HG02981 (cell line): ENCODE data around the gene COL12A1.
A peak's percentile ranks its signal among the peaks of the same experiment; 100 is the strongest.

Experiments
- ATAC-seq: cut with Tn5 transposase; IDR thresholded peaks from one replicate; pipeline ENCODE4 v1.9.1; 2021; ENCODE audit warnings: mild to moderate bottlenecking, moderate library complexity; ENCODE audit not compliant: unreplicated experiment

The COL12A1 gene

DNA sequence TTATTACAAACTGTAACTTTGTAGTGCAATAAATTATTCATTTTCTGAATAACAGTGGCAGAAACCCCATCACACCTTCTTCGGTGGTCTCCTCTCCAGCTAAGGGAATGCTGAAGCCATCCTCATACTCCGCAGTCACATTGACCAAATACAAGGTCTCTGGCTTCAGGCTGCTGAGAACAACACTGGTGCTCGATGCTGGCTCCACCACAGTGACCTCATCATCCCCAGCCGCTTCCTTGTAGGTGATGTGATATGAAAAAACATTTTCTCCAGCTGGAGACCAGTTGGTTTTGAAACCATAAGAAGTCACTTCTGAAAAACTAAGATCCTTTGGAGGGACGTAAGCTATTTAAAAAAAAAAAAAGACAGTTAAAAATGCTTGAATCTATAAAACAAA is 25.0 kb downstream of the COL12A1 start:
- no peak for ATAC-seq

DNA sequence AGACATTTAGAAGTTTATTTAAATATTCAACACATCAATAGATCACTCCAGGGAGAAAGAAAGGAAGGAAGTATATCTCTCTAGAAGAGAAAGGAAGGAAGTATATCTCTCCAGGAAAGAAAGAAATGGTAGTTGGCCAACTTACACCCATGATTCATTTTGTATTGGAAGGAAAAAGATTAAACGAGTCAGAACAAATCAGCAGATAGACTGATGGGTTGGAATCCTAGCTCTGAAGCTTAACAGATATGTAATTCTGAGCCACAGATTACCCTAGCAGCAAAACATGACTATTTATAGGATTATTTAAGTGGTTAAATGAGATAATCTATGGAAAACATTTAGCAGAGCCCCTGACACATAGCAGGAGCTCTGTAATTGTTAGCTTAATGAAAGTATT is 27.1 kb downstream of the COL12A1 start:
- no peak for ATAC-seq

DNA sequence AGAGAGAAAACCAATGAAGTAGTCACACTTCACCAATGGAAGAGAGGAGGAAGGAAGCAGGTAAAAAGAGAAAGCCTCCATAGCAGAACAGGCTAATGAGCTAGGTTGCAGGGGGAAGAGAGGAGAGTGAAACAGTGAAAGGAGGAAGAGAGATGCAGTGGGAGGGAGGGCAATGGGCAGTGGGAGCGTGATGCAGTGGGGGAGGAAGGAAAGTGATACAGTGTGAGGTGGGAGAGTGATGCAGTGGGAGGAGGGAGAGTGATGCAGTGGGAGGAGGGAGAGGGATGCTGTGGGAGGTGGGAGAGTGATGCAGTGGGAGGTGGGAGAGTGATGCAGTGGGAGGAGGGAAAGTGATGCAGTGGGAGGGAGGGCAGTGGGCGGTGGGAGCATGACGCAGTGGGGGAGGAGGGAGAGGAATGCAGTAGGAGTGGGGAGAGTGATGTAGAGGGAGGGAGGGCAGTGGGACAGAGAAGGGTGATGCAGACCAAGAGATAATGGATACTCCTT is 29.7 kb downstream of the COL12A1 start:
- ATAC-seq = no peak

DNA sequence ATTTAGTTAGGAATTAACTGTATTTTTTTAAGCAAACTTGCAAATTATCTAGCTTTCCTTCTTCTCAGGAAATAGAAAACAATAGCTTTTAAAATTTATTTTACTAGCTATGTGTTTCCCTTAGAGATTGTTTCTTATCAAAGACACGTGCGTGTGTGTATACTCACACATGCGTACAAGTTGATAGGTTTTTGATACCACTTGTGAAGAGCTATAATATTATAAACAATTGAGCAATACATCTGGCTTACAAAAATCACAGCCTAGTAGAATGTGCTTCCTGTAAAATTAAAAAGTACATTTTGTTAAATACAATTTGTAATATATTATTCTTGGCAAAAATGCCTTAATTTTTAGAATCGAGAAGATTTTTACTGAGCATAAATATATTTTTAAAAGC is 33.9 kb downstream of the COL12A1 start:
- ATAC-seq = no peak

DNA sequence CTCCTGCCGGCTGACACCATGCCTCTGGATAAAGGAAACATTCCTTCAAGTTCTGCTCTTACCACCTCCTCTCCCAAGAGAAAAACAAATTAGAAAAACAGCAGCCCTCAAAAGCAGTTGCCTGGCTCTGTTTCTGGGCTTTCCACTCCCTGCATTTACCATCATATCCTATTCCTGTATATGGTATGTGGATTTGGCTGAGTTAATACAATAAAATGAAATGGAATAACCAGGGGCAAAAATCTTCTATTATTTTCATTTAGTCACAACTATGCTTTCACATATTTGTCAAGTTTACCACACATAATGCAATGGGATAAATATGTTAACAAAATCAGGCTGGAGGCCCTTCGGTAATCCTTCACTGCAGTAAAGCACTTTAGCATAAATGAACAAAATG is 34.3 kb downstream of the COL12A1 start:
- ATAC-seq = no peak

DNA sequence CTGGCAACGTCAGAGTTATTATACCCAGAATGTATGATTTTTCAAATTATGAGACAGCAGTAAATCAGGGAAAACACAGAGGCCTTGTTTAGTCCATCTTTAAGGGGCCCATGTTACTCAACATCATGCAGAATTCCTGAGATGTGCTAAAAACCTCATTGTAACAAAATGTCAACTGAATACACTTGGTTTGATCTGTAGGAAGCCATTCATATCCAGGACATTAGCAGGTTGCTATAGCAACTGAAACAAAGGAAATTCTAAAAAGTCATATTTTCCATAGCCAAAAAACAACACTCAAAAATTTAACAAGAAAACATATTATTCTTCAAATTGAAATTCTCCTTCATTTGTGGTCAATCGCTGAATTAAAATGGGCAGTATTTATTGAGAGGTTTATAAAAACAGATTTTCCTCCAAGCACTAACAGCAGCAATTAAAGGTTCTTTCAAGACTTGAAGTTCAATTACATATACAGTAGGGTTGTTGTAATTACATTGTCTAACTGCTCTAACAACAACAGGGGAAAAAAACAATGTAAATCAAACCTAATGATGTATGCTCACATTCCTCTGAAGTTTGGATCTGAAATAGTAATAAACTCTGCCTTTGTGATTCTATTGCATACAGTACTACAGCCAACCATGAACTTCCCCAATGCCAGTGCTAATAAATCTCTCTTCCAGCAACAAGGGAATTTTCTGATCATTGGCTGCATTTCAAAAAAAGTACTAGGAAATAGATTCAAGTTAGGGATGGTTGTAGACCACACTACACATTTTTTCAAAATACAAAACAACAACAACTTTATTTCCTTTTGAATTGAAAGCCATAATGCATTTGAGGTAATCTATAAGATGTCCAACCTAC is 34.9 kb downstream of the COL12A1 start:
- no peak for ATAC-seq

DNA sequence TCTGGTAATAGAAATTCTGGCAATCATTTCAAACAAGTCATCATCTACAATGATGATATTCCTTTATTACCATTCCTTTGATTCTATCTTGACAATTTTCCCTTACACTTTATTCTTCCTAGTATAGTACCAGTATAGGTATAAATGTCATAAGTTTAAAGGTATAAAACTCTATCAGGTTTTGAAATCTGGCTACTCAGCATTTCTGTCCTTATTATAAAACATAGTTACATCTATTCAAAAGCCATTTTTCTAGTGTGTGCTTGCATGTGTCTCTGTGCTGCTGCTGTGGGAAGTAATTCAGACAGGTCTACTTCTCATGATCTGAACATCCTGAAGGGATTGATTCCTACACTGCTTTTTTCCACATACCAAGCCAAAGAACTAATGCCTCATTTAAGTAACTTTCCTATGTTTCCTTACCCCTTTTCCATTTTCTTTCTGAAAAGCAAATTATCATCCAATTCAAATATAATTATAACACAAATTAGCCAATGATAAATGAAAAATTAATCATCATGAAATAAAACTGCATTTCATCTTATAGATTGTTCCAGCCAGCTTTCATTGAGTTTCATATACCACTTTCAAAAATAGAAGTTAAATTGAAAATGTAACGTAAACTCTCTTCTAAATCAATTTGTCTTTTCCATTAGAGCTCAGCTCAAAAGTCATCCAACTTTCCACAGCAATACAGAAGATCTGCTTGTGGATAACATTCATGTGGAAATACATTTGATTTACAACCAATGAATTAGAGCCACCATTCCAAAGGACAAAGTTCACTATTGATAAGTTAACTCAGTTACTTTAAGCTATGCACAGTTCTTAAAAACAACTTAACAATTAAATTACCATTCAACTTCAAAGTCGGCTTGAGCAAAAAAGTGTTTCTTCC is 35.9 kb downstream of the COL12A1 start:
- ATAC-seq = no peak

DNA sequence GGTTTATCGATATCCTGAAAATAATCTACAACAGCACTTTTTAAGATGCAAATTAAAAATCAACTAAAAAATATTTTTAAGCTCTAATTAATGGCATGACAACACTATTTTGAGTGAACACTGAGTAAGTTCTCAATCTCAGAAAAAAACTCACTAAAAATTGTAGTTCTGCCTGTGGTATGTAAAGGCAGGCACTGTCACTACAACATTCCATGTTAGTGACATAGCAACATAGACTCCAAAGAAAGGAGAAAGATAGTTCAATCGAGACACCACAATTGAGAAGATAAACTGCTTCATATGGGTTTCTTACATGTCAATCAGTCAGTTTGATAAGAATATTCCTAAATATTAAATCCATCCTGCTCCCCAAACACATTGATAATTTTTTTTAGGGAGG is 38.0 kb downstream of the COL12A1 start:
- no peak for ATAC-seq

DNA sequence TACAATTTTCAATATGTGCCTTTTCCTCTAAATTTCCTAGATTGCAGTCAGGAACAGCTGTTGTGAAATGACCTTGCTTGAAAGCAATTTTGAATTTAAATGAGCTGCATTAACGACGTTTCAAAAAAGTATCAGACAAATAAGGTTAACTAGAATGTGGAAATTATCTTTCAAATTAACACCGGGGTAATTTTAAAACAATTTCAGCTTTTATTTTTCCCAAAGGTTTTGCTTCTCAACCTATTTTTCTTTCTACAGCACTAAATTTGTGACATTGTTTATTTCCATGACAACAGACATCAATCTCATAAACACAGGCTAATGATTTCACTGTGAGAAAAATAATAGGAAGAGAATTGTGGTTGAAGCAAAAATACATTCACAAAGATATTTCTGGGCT is 38.5 kb downstream of the COL12A1 start:
- no peak for ATAC-seq

DNA sequence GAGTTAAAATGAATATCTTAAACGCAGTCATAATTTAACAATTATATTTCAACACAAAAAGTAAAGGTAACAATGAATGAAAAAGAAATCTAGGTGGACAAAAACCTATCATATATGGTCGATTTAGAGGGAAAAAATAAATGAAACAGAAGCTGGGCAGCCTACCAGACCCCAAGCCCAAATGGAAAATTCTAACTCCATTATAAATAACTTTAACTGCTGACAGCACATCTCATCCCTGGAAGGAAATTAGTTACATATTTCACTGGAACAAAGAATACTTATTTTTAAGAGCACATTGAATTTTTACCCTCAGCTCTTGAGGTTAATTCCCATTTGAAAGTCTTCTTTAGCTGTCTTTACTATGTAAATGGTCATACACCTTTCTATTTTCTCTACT is 39.1 kb downstream of the COL12A1 start:
- ATAC-seq = no peak

DNA sequence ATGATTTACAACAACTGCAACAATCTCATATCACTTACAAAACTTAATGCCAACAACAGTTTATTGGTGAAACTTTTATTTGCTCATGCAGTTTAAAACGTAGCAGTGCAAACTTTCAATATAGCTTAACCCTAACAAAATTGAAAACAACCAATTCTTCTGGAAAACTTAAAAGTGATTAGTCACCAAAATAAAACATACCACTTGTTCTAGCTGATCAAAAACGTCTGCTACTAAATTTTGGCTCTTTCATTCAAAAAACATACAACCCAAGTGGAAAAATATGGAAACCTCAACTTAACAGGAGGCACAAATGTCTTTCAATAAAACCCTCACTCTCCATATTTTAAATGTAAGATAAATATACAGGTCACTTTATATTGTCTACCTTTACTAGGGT is 39.6 kb downstream of the COL12A1 start:
- no peak for ATAC-seq

DNA sequence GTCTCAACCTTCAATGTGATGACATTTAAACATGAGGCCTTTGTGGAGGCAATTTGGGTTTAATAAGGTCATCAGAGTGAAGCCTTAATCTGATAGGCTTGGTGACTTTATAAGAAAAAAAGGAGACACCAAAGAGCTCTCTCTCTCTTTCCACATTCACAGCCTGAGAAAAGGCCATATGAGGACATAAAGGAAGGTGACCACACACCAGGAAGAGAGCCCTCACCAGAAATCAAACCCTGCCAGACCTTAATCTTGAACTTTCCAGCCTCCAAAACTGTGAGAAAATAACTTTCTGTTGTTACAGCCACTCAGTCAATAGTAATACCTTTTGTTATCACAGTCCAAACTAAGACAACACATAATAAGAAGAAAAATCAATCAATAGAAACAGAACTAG is 47.7 kb downstream of the COL12A1 start:
- no peak for ATAC-seq

DNA sequence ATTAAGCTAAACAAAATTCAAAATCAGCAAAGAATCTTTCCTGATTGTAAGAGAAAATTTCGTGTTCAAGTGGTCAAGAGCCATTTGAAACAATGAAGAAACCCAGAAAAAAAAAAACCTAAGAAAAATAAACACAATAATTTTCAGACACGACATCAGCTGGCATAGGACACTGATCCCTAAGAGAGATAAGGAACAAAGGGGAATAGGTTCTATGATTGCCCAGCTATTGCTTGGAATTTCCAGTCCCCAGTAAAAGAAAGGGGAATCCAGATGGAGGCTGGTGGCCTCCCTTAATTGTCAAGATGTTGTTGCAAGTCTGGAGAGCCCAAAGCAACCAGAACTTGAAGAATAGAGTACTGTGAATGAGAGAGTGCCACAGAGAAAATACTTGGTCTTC is 48.5 kb downstream of the COL12A1 start:
- no peak for ATAC-seq

DNA sequence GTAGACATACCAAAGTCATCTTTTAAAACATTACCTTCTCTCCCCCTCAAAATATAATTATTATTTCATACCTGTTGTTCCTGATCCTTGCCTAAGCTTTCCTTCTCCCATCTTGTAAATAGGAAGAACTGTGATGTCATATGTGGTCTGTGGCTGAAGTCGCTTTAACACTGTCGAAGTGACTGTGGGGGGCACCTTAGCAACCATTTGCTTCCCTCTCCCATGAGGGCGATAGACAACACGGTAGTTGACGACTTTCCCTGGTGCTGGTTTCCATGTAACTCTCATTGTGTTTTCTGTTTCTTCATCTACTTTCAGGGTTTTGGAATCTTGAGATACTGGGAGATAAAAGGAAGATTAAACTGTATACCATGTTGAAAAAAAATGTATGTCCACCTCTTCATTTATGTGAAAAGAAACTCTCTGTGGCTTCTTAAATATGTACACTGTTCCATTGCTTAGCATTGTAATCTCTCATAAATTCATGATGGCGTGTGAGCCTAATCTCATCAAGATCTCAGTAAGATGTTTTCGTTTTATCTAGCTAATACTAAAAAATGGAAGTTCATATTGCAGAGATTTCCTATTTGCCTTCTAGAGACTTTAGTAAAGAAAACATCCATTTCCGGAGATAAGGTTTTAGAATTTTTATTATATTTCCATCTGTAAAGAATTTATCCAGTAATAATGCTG is 49.5 kb downstream of the COL12A1 start:
- ATAC-seq = no peak

DNA sequence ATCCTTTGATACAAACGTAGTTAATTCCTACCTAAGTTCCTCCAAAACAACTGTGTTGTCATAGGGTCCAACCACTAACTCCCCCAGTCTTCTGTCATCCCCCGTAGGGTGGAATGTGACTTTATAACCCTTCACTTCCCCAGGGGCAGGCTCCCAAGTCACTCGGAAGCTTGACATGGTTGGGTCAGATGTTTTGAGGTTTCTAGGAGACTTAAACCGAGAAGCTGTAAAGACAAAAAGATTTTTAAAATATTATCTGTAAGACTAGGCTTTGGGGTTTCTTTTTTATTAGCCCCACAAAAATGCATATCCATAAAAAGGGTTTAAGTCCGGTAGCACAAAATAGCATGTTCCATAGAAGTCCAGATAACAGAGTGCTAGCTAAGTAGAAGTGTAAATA is 50.2 kb downstream of the COL12A1 start:
- no peak for ATAC-seq

DNA sequence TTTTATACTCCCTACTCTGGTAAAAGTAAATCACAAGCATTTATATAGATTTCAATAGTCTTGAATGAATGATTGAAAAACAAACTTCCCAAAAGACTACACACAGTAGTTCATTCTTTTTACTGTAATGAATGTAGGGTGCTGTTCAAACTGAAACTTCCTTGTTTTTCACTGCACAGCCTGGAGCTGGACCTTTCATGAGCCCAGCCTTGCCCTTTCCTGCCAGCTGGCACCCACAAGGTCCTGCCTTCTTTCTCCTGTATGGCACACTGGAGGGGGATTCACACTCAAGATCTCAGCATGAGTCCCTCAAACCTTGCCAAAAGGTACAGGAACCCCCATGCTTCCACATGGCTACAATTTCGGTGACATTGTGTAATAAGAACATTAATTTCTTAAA is 50.9 kb downstream of the COL12A1 start:
- ATAC-seq = no peak

DNA sequence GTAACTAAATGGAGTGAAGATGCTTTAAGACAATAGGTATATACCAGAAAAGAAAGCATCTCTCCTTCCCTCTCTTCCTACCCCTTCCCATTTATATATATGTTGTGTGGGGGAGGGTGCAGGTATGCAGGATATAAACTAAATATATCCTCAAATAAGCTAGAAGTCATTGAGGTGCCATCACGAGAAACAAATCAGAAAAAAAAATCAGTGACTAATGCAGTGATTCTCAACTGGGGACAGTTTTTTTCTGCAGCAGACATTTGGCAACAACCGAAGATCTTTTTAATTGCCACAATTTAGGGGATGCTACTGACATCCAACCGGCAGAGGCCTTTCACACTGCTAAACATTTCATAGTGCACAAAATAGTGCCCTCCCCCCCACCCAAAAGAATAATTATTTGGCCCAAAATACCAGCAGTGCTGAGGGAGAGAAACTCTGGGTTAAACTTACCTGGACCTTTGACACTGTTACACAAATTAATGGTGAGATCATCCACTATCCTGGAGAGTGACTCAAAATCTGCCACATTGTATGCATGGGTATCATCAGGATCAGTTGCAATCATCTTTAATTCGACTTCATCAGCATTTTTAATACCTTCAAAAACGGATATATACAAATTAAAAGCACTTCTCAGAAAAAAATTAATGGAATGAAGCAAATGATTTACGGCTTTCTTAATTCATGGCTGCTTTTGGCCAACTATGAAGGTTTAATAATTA is 55.0 kb downstream of the COL12A1 start:
- no peak for ATAC-seq

DNA sequence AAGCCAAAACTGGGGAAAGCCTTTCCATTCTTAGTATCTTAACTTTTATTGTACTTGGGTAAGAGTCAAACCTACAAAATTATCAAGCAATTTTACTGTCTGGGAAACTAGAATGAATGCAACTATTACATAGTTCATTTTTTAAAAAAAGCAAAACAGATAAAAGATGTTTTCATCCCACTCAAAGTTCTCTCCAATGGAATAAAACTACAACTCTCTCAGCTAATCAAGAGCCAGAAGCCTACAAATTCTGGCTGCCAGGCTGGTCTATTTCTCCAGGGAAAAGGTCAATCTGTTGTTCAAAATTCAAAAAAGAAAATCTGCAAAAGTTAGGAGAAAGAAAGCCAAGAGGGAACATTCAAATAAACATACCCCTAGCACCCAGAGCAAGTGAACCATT is 56.2 kb downstream of the COL12A1 start:
- no peak for ATAC-seq

DNA sequence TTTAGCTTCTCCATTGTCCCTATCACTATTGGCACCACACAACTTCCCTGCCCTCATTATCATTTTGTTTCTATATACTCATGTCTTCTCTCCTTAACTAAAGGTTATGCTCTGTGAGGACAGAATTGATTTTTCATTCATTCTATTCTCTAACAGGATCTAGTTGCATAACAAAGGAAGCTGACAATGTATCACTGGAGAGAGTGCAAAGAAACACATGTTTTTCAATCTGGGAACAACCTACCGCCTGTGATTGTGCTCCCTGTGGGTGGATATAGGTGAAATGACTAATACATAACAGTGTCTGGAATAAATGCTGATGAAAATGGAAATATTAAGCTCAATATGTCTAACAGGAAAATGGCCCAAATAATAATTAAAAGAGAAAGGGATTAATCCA is 56.6 kb downstream of the COL12A1 start:
- ATAC-seq = no peak

DNA sequence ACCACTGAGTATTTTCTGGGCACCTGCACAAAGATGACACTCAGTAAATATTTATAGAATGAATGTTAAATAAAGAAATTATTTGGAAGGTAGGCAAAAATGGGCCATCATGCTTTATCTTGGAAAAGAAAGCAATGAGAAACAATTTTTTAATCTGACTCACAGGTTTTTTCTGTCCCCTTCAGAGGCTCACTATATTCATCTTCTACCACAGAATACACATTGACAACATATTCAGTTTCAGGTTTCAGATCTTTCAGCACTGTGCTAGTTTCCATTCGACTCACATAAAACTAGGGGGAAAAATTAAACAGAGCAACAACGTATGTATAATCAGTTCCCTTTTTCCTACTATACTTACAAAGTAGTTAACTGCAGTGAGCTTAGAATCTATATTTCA is 58.3 kb downstream of the COL12A1 start:
- ATAC-seq = peak; percentile 98

DNA sequence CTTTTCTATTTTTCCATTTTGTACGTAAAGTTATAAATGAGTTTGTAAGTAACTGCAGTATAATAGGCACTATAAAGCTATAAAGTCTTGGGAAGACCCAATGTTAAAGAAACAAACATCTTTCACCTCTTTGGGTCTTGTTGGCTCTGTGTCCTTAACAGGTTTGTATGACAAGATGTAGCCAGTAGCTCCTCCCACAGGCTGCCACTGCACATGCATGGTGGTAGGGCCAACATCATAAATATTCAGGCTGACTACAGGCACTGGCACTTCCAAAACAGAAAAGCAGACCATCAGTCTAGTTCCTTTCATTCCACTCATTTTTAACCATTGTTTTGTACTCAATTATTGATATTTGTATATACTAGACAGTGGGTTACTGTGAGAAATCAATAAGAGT is 59.9 kb downstream of the COL12A1 start:
- no peak for ATAC-seq
